22Rv1 (cell line): ENCODE results near the gene GPS2.

ENCODE experiments used
- H3K27ac ChIP-seq: fragments of 450-650 bp; 2 replicates; pipeline ENCODE4 v1.5.1; 2017
- ZFX ChIP-seq: fragments of 450-650 bp; IDR thresholded peaks from 2 replicates; pipeline ENCODE4 v1.6.1; 2017; ENCODE audit warnings: antibody characterized with exemption, borderline replicate concordance
- TF ChIP-seq, protein P1 (sequence below): fragments of 450-650 bp; IDR thresholded peaks from 2 replicates; pipeline ENCODE4 v1.5.1; 2017; ENCODE audit warnings: mild to moderate bottlenecking

The GPS2 gene

DNA sequence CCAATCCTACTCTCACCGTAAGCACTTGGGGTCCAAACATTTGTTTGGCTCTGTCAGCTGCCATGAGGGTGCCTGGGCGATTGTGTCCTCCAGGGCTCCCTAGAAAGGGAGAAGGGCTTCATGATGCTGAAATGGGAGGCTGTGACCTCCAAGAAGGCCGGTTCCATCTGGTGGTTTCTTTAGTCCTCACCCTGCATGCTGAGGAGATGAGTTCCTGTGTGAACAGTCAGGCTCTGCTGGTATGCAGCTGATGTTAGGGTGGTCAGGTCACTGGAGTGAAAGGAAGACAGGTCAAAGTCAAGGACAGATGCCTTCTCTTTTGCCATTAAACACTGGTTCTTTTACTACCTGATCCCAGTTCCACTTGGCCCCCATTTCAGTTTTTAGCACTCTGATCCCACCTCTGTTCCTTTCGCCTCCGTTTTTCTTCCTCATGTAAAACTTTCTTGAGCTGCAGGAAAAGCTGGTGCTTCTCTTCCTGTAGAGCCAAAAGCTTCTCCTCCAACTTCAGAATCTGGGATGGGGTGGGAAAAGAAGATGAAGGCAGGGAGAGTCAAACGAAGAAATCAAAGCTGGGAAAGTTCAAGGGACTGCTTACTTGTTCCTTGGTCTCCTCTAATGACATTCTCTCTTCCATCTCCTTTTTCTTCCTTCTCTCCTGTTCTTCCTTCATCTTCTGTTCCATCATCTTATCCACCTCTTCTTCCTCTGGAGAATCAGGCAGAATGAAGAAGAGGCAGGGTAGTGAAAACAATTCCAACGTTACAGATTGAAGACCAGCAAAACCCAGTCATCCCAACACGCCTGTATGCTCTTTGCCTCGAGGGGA, 1.1 kb downstream of the GPS2 start:
- peak overlapping the region; percentile 99 for H3K27ac ChIP-seq
- TF ChIP-seq, protein P1, sequence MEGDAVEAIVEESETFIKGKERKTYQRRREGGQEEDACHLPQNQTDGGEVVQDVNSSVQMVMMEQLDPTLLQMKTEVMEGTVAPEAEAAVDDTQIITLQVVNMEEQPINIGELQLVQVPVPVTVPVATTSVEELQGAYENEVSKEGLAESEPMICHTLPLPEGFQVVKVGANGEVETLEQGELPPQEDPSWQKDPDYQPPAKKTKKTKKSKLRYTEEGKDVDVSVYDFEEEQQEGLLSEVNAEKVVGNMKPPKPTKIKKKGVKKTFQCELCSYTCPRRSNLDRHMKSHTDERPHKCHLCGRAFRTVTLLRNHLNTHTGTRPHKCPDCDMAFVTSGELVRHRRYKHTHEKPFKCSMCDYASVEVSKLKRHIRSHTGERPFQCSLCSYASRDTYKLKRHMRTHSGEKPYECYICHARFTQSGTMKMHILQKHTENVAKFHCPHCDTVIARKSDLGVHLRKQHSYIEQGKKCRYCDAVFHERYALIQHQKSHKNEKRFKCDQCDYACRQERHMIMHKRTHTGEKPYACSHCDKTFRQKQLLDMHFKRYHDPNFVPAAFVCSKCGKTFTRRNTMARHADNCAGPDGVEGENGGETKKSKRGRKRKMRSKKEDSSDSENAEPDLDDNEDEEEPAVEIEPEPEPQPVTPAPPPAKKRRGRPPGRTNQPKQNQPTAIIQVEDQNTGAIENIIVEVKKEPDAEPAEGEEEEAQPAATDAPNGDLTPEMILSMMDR = no peak
- TF ChIP-seq ZFX = no peak

DNA sequence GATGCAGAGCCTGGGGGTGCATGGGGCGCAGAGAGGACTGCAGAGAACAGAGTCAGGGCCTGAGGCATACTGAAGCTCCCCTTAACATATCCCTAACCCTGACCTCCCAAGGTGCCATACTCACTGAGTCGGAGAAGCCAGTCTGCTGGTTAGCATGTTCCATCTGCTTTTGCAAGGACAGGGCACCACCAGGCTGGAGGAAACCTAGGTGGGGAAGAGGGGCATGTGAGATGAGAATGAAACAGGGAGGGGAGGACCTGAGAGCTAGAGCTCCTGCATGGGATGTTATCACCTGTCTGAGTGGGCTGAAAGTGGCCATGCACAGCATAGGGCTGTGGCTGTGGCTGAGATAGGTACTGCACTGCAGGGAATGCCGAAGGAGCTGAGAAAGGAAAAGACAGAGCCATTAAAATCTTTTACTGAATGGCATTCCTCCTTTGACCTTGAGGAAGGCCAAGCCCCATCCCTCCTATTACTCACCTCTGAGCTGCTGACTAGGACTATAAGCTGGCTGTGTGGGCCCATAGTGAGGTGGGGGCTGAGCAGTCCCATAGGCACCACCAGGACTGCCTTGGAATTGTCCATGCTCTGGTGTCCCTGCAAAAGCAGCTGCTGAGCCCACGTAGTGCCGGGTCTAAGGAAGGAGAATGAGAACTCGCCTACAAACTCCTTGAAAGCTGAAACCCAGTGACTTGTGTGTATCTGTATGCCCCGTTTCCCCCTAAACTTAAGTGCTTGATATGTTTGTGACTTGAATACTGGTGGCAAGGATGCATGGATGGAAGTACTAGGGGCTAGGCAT, 1.9 kb downstream of the GPS2 start:
- H3K27ac ChIP-seq = peak overlapping the region; percentile 99
- TF ChIP-seq, protein P1 = peak; percentile 25; the same call in 1 of the 2 replicates
- no peak for TF ChIP-seq ZFX

DNA sequence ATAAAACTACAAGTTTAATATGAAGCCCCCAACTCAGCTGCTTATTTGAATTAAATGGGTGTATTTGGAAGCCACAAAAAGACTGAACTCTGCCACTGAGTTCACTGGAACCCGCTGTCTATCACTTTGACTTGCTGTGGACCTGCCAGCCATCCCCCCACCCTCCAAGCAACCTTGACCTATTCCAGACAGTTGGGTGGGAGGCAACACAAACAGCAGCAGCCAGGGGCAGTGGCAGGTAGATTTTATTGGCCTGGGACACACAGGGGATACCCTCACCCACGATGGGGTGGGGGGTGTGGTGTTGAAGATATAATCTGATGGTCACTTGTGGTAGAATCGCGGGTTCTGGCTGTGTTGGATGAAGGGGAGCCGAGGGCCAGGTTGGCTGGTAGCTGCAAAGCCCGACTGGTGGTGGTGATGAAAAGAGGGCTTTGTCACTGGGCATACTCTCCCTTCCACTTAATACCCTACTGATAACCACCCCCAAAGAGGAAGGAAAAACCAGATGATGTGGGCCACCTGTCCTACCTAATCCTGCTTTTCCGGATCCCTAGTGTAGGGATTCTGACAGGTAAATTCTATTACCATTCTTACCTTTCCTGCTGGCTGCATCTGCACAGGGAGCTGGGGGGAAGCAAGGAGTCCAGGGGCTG, 2.6 kb downstream of the GPS2 start:
- no peak for TF ChIP-seq ZFX
- TF ChIP-seq, protein P1 = no peak

DNA sequence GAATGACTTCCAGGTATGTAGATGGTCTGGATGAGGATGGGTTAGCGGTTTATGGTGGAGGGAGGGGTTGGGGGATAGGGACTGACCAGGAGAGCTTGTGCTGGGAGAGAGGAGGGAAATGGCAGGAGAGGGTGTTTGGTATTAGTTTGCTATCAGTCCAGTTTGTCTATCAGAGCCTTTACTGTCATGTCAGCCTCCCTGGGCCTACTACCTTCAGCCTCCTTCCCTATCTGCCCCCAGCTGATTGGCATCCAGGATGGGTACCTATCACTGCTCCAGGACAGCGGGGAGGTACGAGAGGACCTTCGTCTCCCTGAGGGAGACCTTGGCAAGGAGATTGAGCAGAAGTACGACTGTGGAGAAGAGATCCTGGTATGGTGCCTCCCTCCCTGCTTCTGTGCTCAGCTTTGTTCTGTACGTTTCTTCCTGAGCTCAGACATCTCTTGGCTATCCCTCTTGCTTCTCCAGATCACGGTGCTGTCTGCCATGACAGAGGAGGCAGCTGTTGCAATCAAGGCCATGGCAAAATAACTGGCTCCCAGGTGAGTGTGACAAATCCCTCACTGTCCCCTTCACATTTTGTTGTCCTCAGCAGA, 4.0 kb downstream of the GPS2 start:
- TF ChIP-seq ZFX = no peak
- TF ChIP-seq, protein P1 = no peak
- peak overlapping the region; percentile 99 for H3K27ac ChIP-seq

More for the DNA sequence above, 2.6 kb downstream of the GPS2 start:
- peak overlapping the region; percentile 99 for H3K27ac ChIP-seq

DNA sequence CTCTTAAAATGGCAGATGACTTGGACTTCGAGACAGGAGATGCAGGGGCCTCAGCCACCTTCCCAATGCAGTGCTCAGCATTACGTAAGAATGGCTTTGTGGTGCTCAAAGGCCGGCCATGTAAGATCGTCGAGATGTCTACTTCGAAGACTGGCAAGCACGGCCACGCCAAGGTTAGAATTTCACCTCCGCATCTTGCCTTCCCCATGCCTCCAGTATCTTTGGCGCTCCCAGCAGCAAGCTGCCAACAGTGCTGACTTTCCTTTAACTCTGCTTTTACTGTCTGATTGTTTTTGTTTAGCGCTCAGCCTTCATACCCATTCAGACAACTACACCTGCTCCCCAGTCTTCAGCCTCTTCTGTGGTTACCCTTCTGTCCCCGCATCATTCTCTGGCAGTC, 5.5 kb downstream of the GPS2 start:
- TF ChIP-seq, protein P1 = no peak
- TF ChIP-seq ZFX = no peak
- H3K27ac ChIP-seq = peak overlapping the region; percentile 99

DNA sequence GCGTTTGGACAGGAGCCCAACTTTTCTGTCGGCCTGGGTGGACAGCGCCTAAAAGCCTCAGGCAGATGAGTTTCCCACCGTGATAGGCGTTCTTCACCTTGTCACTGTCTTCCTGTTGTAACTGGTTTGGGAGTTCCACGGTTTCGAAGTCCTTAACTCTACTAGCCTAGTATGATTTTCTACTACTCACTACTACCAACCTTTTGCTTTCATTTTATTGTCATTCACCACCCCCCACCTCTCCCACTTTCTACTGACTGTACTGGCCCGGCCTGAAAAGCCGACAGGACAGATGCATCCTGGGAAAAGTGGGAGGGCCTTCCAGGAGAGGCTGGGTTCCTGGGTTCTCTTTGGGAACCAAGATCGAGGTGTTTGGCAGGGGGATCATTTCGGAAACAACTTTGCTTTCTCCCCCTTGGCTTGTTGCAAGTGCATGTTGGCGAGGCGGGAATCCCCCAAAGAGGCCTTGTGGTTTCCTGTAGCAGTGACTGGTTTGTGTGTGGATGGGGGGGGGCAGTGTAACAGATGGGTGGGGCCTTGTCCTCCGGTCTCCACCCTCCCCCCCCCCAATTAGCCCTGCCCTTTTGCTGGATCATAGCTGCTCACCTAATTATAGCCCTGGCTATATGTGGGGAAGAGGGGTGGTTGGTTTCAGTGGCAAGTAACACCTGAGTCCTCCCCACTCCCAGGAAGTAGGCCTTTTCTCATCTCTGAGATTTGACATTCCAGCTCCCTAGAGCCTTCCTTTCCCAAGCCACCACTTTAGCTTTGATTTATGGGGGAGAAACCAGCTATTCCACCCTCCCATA, 6.3 kb downstream of the GPS2 start:
- H3K27ac ChIP-seq = peak overlapping the region; percentile 99
- TF ChIP-seq ZFX = no peak
- TF ChIP-seq, protein P1 = no peak
